ENCODE data around the gene FANCI. TPM values are rescaled to one million over a fixed set of nuclear protein-coding genes. Genes with fewer than 3 reads are reported as not detected.

Gene FANCI
- total RNA-seq, 2 donors from 2014 or later, result 131 to 238 TPM

- DNase-seq (ENCODE audit: low spot score), result peak; percentile 84
- H3K27ac Mint-ChIP-seq, result peak overlapping the region; percentile 36 to 96
- peak overlapping the region; percentile 43 for H3K4me3 Mint-ChIP-seq
- no peaks in the 10 kb centered on the region for H3K36me3 Mint-ChIP-seq
- no peaks in the 10 kb centered on the region for H3K9me3 Mint-ChIP-seq
- ATAC-seq, result peak; percentile 76 to 86
- H3K27me3 Mint-ChIP-seq, result no peaks in the 10 kb centered on the region
- H3K4me1 Mint-ChIP-seq (ENCODE audit: low read depth in 2 of 2), result peaks cover 43 to 54% of the 10 kb centered on the region in 2 donors
Observed at GRCh38 chr15:89206908-89207331, 36.9 kb upstream of the FANCI start.

- Mint-ChIP-seq H3K4me3 (no peak overlapping the region), H3K4me1 (ENCODE audit: low read depth in 2 of 2) (peaks cover 35 to 51% of the 10 kb centered on the region in 2 donors), H3K27ac (peak overlapping the region in 1 of 2 donors; percentile 96), H3K9me3 (no peaks in the 10 kb centered on the region), H3K36me3 (no peaks in the 10 kb centered on the region), H3K27me3 (no peaks in the 10 kb centered on the region)
- ATAC-seq (no peak), DNase-seq (ENCODE audit: low spot score) (no peak)
Observed at GRCh38 chr15:89208256-89208655, 35.5 kb upstream of the FANCI start.

- no peaks in the 10 kb centered on the region for H3K27me3 Mint-ChIP-seq
- no peak overlapping the region for H3K4me3 Mint-ChIP-seq
- peaks cover 27 to 43% of the 10 kb centered on the region in 2 donors for H3K4me1 Mint-ChIP-seq (ENCODE audit: low read depth in 2 of 2)
- peak overlapping the region in 1 of 2 donors; percentile 37 for H3K27ac Mint-ChIP-seq
- H3K9me3 Mint-ChIP-seq, result no peaks in the 10 kb centered on the region
- DNase-seq (ENCODE audit: low spot score), result no peak
- ATAC-seq, result no peak
- no peaks in the 10 kb centered on the region for H3K36me3 Mint-ChIP-seq
Observed at GRCh38 chr15:89209057-89209456, 34.7 kb upstream of the FANCI start.

GRCh38 chr15:89211678-89212170, 32.1 kb upstream of the FANCI start:
- Mint-ChIP-seq H3K4me3 (no peak overlapping the region), H3K9me3 (no peaks in the 10 kb centered on the region), H3K27ac (peak overlapping the region in 1 of 2 donors; percentile 48), H3K4me1 (ENCODE audit: low read depth in 2 of 2) (peaks cover 12 to 35% of the 10 kb centered on the region in 2 donors), H3K36me3 (no peaks in the 10 kb centered on the region), H3K27me3 (no peaks in the 10 kb centered on the region)
- ATAC-seq, result no peak
- DNase-seq (ENCODE audit: low spot score), result no peak

- H3K36me3 Mint-ChIP-seq, result no peaks in the 10 kb centered on the region
- peak in 1 of 2 donors; percentile 65 for ATAC-seq
- H3K4me3 Mint-ChIP-seq, result no peak overlapping the region
- no peaks in the 10 kb centered on the region for H3K9me3 Mint-ChIP-seq
- peaks cover 0 to 20% of the 10 kb centered on the region in 2 donors for H3K4me1 Mint-ChIP-seq (ENCODE audit: low read depth in 2 of 2)
- H3K27ac Mint-ChIP-seq, result peak overlapping the region in 1 of 2 donors; percentile 72
- no peak for DNase-seq (ENCODE audit: low spot score)
- H3K27me3 Mint-ChIP-seq, result no peaks in the 10 kb centered on the region
Observed at GRCh38 chr15:89215627-89216026, 28.2 kb upstream of the FANCI start.

GRCh38 chr15:89217031-89217430, 26.7 kb upstream of the FANCI start:
- Mint-ChIP-seq H3K4me1 (ENCODE audit: low read depth in 2 of 2) (peaks cover 0 to 18% of the 10 kb centered on the region in 2 donors), H3K4me3 (no peak overlapping the region), H3K36me3 (no peaks in the 10 kb centered on the region), H3K27ac (peak overlapping the region in 1 of 2 donors; percentile 72), H3K9me3 (no peaks in the 10 kb centered on the region), H3K27me3 (no peaks in the 10 kb centered on the region)
- DNase-seq (ENCODE audit: low spot score) (no peak), ATAC-seq (no peak)

- Mint-ChIP-seq H3K4me1 (ENCODE audit: low read depth in 2 of 2) (peaks cover 0 to 18% of the 10 kb centered on the region in 2 donors), H3K27ac (peak overlapping the region in 1 of 2 donors; percentile 72), H3K27me3 (no peaks in the 10 kb centered on the region), H3K4me3 (no peak overlapping the region), H3K36me3 (no peaks in the 10 kb centered on the region), H3K9me3 (no peaks in the 10 kb centered on the region)
- peak in 1 of 2 donors; percentile 24 for ATAC-seq
- no peak for DNase-seq (ENCODE audit: low spot score)
Observed at GRCh38 chr15:89217686-89218376, 25.9 kb upstream of the FANCI start.

GRCh38 chr15:89218531-89218930, 25.2 kb upstream of the FANCI start:
- H3K4me1 Mint-ChIP-seq (ENCODE audit: low read depth in 2 of 2), result peaks cover 0 to 18% of the 10 kb centered on the region in 2 donors
- H3K4me3 Mint-ChIP-seq, result no peak overlapping the region
- ATAC-seq, result no peak
- H3K27ac Mint-ChIP-seq, result peak overlapping the region in 1 of 2 donors; percentile 72
- DNase-seq (ENCODE audit: low spot score), result no peak
- H3K27me3 Mint-ChIP-seq, result no peaks in the 10 kb centered on the region
- H3K9me3 Mint-ChIP-seq, result no peaks in the 10 kb centered on the region
- no peaks in the 10 kb centered on the region for H3K36me3 Mint-ChIP-seq

- H3K27ac Mint-ChIP-seq, result no peak within 1 kb of the TSS
- ATAC-seq, result no peak
Observed at GRCh38 chr15:89221543-89221942, 22.2 kb upstream of the FANCI start, which contains the start of gene RLBP1. RLBP1 (minus strand) TSS chr15:89221579; CDS start chr15:89218975, 2,604 bp downstream.

GRCh38 chr15:89225588-89225987, 18.2 kb upstream of the FANCI start:
- no peaks in the 10 kb centered on the region for H3K9me3 Mint-ChIP-seq
- ATAC-seq, result no peak
- H3K27me3 Mint-ChIP-seq, result peaks cover 0 to under 1% of the 10 kb centered on the region in 2 donors
- no peak for DNase-seq (ENCODE audit: low spot score)
- H3K36me3 Mint-ChIP-seq, result no peaks in the 10 kb centered on the region
- H3K27ac Mint-ChIP-seq, result no peak overlapping the region
- peaks cover 0 to 5% of the 10 kb centered on the region in 2 donors for H3K4me1 Mint-ChIP-seq (ENCODE audit: low read depth in 2 of 2)
- no peak overlapping the region for H3K4me3 Mint-ChIP-seq

More at GRCh38 chr15:89221543-89221942, 22.2 kb upstream of the FANCI start, which contains the start of gene RLBP1:
- Mint-ChIP-seq H3K4me3 (no peak within 1 kb of the TSS), H3K9me3 (no peaks in the 10 kb centered on the region), H3K27me3 (no peaks in the 10 kb centered on the region), H3K36me3 (no peaks in the 10 kb centered on the region), H3K4me1 (ENCODE audit: low read depth in 2 of 2) (peaks cover 0 to 6% of the 10 kb centered on the region in 2 donors)
- DNase-seq (ENCODE audit: low spot score), result no peak

GRCh38 chr15:89226359-89227221, 17.2 kb upstream of the FANCI start:
- Mint-ChIP-seq H3K9me3 (no peaks in the 10 kb centered on the region), H3K4me3 (no peak overlapping the region), H3K4me1 (ENCODE audit: low read depth in 2 of 2) (peaks cover 0 to 7% of the 10 kb centered on the region in 2 donors), H3K27me3 (peaks cover 0 to 2% of the 10 kb centered on the region in 2 donors), H3K36me3 (no peaks in the 10 kb centered on the region), H3K27ac (no peak overlapping the region)
- ATAC-seq (no peak), DNase-seq (ENCODE audit: low spot score) (no peak)

- no peak overlapping the region for H3K27ac Mint-ChIP-seq
- peaks cover 4 to 5% of the 10 kb centered on the region in 2 donors for H3K27me3 Mint-ChIP-seq
- no peaks in the 10 kb centered on the region for H3K36me3 Mint-ChIP-seq
- no peaks in the 10 kb centered on the region for H3K9me3 Mint-ChIP-seq
- no peak for DNase-seq (ENCODE audit: low spot score)
- ATAC-seq, result no peak
- H3K4me1 Mint-ChIP-seq (ENCODE audit: low read depth in 2 of 2), result peaks cover 0 to 7% of the 10 kb centered on the region in 2 donors
- no peak overlapping the region for H3K4me3 Mint-ChIP-seq
Observed at GRCh38 chr15:89227425-89227824, 16.4 kb upstream of the FANCI start.

GRCh38 chr15:89230277-89230676, 13.5 kb upstream of the FANCI start:
- ATAC-seq (no peak), DNase-seq (ENCODE audit: low spot score) (no peak)
- Mint-ChIP-seq H3K27ac (peak overlapping the region in 1 of 2 donors; percentile 59), H3K27me3 (peaks cover 5 to 8% of the 10 kb centered on the region in 2 donors), H3K4me3 (no peak overlapping the region), H3K36me3 (no peaks in the 10 kb centered on the region), H3K4me1 (ENCODE audit: low read depth in 2 of 2) (peaks cover 0 to 7% of the 10 kb centered on the region in 2 donors), H3K9me3 (no peaks in the 10 kb centered on the region)
